Osteoblast (primary cell): Measurements from ENCODE around the gene TPPP. TPM values are rescaled to one million over a fixed set of nuclear protein-coding genes. Genes with fewer than 3 reads are reported as not detected.

Experiments used
- DNase-seq: peaks from one replicate; pipeline ENCODE4 v3.0.0; 2011; ENCODE audit warnings: low spot score, mixed read lengths; ENCODE audit not compliant: insufficient read length; ENCODE audit errors: missing footprints
- H2AFZ ChIP-seq: 2 replicates; pipeline ENCODE4 v1.6.0; 2011; ENCODE audit warnings: mild to moderate bottlenecking, low read length
- H3K27ac ChIP-seq: 2 replicates; pipeline ENCODE4 v1.5.1; 2011; ENCODE audit warnings: mild to moderate bottlenecking, low read depth, low read length, moderate library complexity
- H3K27me3 ChIP-seq: 2 replicates; pipeline ENCODE4 v1.6.0; 2012; ENCODE audit warnings: mild to moderate bottlenecking, control low read depth, inconsistent platforms, low read length, moderate library complexity; ENCODE audit not compliant: insufficient read depth
- H3K36me3 ChIP-seq: 2 replicates; pipeline ENCODE4 v1.5.1; 2011; ENCODE audit warnings: mild to moderate bottlenecking, low read length, control low read depth, moderate library complexity; ENCODE audit not compliant: insufficient read depth
- H3K4me1 ChIP-seq: 2 replicates; pipeline ENCODE4 v1.5.1; 2011; ENCODE audit warnings: mild to moderate bottlenecking, low read length, control low read depth, moderate library complexity; ENCODE audit not compliant: insufficient read depth
- H3K4me2 ChIP-seq: 2 replicates; pipeline ENCODE4 v1.6.0; 2011; ENCODE audit warnings: mild to moderate bottlenecking, low read length; ENCODE audit not compliant: insufficient read depth
- H3K4me3 ChIP-seq: fragments of 200-600 bp; sonication (generic); 3 replicates; pipeline ENCODE4 v1.5.1; 2012; ENCODE audit warnings: mild to moderate bottlenecking, low read length, inconsistent platforms; ENCODE audit not compliant: insufficient read depth
- H3K79me2 ChIP-seq: 2 replicates; pipeline ENCODE4 v1.6.0; 2012; ENCODE audit warnings: mild to moderate bottlenecking, low read length, control low read depth, inconsistent platforms; ENCODE audit not compliant: insufficient read depth
- H3K9me3 ChIP-seq: 2 replicates; pipeline ENCODE4 v1.5.1; 2011; ENCODE audit warnings: low read depth, low read length, control low read depth
- H4K20me1 ChIP-seq: 2 replicates; pipeline ENCODE4 v1.6.0; 2012; ENCODE audit warnings: mild to moderate bottlenecking, low read length, control low read depth; ENCODE audit not compliant: insufficient read depth
- total RNA-seq: library from RNA; depleted of rRNA; stranded (reverse); fragments of >200 nt; gene quantifications from 2 replicates; pipeline ENCODE4 v1.2.3, GENCODE V29; 2012
- TF ChIP-seq, protein P1 (sequence below): IDR thresholded peaks from 2 replicates; pipeline ENCODE4 v1.5.1; 2011; ENCODE audit warnings: mild to moderate bottlenecking, low read depth, low read length, moderate library complexity; ENCODE audit errors: extremely low read depth

The TPPP gene
- total RNA-seq, 1 donor, result not detected

DNA sequence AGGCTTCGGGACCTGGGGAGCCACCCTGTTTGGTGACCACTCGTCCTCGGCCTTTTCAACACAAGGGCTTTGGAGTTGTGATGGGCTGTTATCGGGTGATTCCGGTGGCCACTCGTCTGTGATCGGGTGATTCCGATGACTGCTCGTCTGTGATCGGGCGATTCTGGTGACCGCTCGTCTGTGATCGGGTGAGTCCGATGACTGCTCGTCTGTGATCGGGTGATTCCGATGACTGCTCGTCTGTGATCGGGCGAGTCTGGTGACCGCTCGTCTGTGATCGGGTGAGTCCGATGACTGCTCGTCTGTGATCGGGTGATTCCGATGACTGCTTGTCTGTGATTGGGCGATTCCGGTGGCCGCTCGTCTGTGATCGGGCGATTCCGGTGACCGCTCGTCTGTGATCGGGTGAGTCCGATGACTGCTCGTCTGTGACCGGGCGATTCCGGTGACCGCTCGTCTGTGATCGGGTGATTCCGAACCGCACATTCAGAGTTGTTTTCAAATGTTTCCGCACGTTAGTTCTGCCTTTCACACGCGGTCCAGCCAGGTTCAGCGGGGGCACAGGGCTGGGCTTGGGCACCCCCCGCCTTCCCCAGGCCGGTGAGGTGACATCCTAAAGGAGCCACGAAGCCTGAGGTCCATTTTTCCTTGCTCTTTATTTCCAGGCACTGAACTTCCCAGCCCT is 30.3 kb downstream of the TPPP start:
- Histone ChIP-seq H3K9me3 (no peaks in the 10 kb centered on the region), H3K4me1 (peaks cover 5% of the 10 kb centered on the region), H2AFZ (no peak overlapping the region), H3K27ac (no peak overlapping the region), H3K36me3 (peaks cover 4% of the 10 kb centered on the region), H3K27me3 (no peaks in the 10 kb centered on the region), H3K4me2 (no peak overlapping the region), H3K79me2 (no peaks in the 10 kb centered on the region), H4K20me1 (no peaks in the 10 kb centered on the region), H3K4me3 (no peak overlapping the region)
- no peak for DNase-seq
- TF ChIP-seq, protein P1, sequence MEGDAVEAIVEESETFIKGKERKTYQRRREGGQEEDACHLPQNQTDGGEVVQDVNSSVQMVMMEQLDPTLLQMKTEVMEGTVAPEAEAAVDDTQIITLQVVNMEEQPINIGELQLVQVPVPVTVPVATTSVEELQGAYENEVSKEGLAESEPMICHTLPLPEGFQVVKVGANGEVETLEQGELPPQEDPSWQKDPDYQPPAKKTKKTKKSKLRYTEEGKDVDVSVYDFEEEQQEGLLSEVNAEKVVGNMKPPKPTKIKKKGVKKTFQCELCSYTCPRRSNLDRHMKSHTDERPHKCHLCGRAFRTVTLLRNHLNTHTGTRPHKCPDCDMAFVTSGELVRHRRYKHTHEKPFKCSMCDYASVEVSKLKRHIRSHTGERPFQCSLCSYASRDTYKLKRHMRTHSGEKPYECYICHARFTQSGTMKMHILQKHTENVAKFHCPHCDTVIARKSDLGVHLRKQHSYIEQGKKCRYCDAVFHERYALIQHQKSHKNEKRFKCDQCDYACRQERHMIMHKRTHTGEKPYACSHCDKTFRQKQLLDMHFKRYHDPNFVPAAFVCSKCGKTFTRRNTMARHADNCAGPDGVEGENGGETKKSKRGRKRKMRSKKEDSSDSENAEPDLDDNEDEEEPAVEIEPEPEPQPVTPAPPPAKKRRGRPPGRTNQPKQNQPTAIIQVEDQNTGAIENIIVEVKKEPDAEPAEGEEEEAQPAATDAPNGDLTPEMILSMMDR, result no peak

DNA sequence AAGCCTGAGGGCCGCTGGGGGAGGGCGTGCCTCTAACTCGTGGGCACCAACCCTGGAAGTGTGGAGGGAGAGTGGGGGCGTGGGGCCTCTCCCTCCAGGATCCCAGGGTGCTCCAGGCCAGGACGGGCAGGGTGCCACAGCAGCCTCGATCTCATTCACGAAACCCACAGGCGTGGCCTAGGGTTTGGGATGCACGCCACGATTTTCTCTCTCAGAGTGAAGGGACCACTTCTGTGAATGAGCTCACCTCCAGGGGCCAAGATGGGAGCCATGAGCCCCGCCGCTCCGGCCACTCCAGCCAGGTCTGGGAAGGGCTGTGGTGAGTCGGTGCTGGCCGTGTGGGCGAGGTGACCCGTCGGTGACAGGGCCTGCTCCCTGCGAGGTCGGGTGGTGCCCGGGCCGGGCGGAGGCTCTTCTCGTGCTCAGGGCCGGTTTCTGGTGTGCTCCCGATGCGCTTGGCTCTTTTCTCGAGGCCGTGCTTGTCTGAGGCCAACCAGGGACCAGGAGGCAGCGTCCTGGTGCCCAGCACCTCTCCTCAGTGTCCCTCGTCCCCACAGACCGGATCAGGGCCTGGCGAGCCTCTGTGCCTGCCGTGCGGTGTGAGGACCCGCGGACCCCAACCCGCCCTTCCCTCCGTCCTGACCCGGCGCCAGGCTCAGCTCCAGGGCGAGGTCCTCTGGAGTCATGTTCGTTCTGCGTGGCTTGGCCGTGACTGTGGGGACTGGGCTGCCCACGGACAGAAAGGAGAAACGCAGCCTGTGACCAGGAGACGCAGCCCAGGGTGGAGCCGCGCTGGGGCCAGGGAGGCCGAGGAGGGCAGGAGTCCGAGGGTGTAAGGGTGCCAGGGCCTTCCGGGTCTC is 31.0 kb downstream of the TPPP start:
- Histone ChIP-seq H3K27me3 (no peaks in the 10 kb centered on the region), H3K27ac (no peak overlapping the region), H3K4me3 (no peak overlapping the region), H3K36me3 (peaks cover 4% of the 10 kb centered on the region), H2AFZ (no peak overlapping the region), H3K9me3 (no peaks in the 10 kb centered on the region), H3K4me2 (no peak overlapping the region), H3K4me1 (peaks cover 13% of the 10 kb centered on the region), H3K79me2 (no peaks in the 10 kb centered on the region), H4K20me1 (no peaks in the 10 kb centered on the region)
- TF ChIP-seq, protein P1, result no peak
- DNase-seq, result no peak

DNA sequence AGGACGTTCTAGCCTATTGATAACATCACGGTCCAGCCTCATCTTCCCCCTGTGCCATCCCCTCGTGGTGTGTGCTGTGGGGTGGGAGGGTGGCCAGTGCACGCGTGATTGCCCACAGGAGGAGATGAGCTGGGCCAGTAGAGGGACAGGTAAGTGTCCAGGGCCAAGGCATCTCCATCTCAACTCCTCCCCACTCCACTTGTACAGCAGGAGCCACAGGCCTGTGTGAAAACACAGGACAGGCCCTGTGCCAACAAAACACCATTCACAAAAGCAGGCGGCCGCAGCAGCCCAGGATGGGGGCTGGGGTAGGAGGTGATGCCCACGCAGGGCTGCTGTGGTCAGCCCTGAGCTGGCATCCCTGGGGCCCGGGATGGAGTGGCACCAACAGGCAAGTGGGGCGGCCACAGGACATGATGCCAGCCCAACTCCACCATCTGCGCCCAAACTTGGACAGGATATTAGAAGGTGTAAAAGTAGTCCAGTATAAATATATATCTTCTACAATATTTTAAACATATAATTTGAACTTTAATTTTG is 32.6 kb downstream of the TPPP start:
- Histone ChIP-seq H3K4me2 (no peak overlapping the region), H3K4me3 (no peak overlapping the region), H2AFZ (no peak overlapping the region), H3K27me3 (no peaks in the 10 kb centered on the region), H3K4me1 (peaks cover 14% of the 10 kb centered on the region), H4K20me1 (no peaks in the 10 kb centered on the region), H3K36me3 (peaks cover 4% of the 10 kb centered on the region), H3K9me3 (no peaks in the 10 kb centered on the region), H3K79me2 (no peaks in the 10 kb centered on the region), H3K27ac (no peak overlapping the region)
- DNase-seq, result no peak
- TF ChIP-seq, protein P1, result no peak
